RWPE1 (cell line): ENCODE results near the gene MME.

Experiments used
- CTCF ChIA-PET: fragments of 350-600 bp; sonication (Branson Sonifier 250); formaldehyde crosslinking; extraction: SDS; loops from one replicate; lab custom pipeline; 2021; lab: Yijun Ruan, JAX
- POLR2A ChIA-PET: fragments of 400-600 bp; formaldehyde crosslinking; extraction: SDS; loops from one replicate; lab custom pipeline; 2020; ENCODE audit warnings: antibody characterized with exemption; ENCODE audit not compliant: low non-redundant PET; lab: Yijun Ruan, JAX
- DNase-seq: peaks from one replicate; pipeline ENCODE4 v3.0.0; 2012; ENCODE audit warnings: low spot score
- H3K27ac ChIP-seq: fragments of 450-650 bp; 2 replicates; pipeline ENCODE4 v1.5.1; 2017
- CTCF ChIP-seq: fragments of 450-650 bp; conservative IDR thresholded peaks from 2 replicates; pipeline ENCODE4 v1.5.1; 2017; ENCODE audit warnings: low read depth, mild to moderate bottlenecking

The MME gene

GRCh38 chr3:155159301-155159700 is 79.2 kb downstream of the MME start:
- H3K27ac ChIP-seq, result no peak overlapping the region
- ChIA-PET POLR2A (no interaction called here), CTCF (no interaction called here)
- no peak for DNase-seq
- TF ChIP-seq CTCF, result no peak

- ChIA-PET CTCF (no interaction called here), POLR2A (no interaction called here)
- H3K27ac ChIP-seq, result no peak overlapping the region
- TF ChIP-seq CTCF, result no peak
- no peak for DNase-seq
Measured at GRCh38 chr3:155161640-155162292, 81.6 kb downstream of the MME start.

- no peak for DNase-seq
- CTCF ChIA-PET, result no interaction called here
- no peak for TF ChIP-seq CTCF
- POLR2A ChIA-PET, result no interaction called here
- H3K27ac ChIP-seq, result no peak overlapping the region
Measured at GRCh38 chr3:155164306-155164705, 84.2 kb downstream of the MME start.

GRCh38 chr3:155166441-155166840 is 86.3 kb downstream of the MME start:
- CTCF ChIA-PET, result no interaction called here
- no peak for DNase-seq
- POLR2A ChIA-PET, result no interaction called here
- no peak for TF ChIP-seq CTCF
- H3K27ac ChIP-seq, result no peak overlapping the region

GRCh38 chr3:155169197-155169596 is 89.1 kb downstream of the MME start:
- no peak for DNase-seq
- ChIA-PET POLR2A (no interaction called here), CTCF (interaction anchor here (0.6 kb wide), 1 partner anchor 25 kb away, joined by 3 read pairs; no protein-coding TSS in a partner anchor)
- no peak for TF ChIP-seq CTCF
- no peak overlapping the region for H3K27ac ChIP-seq

GRCh38 chr3:155173771-155174170 is 93.7 kb downstream of the MME start:
- CTCF ChIA-PET, result interaction anchor here (0.7 kb wide), 1 partner anchor 594 kb away, joined by 5 read pairs; no protein-coding TSS in a partner anchor
- DNase-seq, result no peak
- TF ChIP-seq CTCF, result no peak
- POLR2A ChIA-PET, result no interaction called here
- H3K27ac ChIP-seq, result no peak overlapping the region
